Activated CD4-positive, CD25-positive, alpha-beta regulatory T cell treated with anti-CD3 and anti-CD28 coated beads, Interleukin-2, amount 50 U/mL, for 72 hours (primary cell): ENCODE measurements around the gene CWH43.
"Not testable (repeated sequence)": the region's sequence is repeated elsewhere in the genome, so short reads cannot be mapped to it uniquely, and the experiment has no call there.

Experiments used
- DNase-seq: peaks from one replicate; pipeline ENCODE4 v3.0.0; 2021

The CWH43 gene

DNA sequence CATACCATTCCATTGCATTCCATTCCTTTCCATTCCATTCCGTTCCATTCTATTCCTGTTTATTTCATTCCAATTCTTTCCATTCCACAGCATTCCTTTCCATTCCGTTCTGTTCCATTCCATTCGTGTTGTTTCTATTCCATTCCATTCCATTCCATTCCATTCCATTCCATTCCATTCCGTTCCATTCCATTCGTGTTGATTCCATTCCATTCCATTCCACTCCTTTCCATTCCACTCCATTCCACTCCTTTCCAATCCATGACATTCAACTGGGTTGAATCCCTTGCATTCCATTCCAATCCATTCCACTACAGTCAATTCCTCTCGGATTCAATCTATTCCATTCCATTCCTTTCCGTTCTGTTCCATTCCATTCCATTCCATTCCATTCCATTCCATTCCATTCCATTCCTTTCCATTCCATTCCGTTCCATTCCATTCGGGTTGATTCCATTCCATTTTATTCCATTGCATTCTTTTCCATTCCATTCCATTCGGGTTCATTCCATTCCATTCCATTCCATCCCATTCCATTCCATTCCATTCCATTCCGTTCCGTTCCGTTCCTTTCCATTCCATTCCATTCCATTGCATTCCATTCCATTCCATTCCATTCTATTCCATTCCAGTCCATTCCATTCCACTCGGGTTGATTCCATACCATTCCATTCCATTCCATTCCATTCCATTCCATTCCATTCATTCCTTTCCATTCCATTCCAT lies 112.1 kb downstream of the CWH43 start:
- DNase-seq, result not testable (repeated sequence)

DNA sequence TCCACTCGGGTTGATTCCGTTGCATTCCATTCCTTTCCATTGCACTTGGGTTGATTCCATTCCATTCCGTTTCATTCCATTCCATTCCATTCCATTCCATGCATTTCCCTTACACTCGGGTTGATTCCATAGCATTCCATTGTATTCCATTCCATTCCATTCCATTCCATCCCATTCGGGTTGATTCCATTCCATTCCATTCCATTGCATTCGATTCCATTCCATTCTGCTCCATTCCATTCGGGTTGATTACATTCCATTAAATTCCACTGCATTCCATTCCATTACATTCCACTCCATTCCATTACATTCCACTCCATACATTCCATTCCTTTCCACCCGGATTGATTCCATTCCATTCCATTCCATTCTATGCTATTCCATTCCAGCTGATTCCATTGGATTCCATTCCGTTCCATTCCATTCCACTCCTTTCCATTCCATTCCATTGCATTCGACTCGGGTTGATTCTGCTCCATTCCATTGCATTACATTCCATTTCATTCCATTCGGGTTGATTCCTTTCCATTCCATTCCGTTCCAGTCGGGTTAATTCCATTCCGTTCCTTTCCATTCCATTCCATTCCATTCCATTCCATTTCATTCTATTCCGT lies 113.9 kb downstream of the CWH43 start:
- not testable (repeated sequence) for DNase-seq

DNA sequence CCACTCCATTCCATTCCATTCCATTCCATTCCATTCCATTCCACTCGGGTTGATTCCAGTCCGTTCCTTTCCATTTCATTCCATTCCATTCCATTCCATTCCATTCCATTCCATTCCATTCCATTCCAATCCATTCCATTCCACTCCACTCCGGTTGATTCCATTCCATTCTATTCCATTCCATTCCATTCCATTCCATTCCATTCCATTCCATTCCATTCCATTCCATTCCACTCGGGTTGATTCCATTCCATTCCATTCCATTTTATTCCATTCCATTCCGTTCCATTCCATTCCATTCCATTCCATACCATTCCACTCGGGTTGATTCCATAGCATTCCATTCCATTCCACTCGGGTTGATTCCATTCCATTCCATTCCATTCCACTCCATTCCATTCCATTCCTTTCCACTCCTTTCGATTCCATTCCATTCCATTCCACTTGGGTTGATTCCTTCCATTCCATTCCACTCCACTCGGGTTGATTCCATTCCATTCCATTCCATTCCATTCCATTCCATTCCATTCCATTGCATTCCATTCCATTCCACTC lies 116.3 kb downstream of the CWH43 start:
- DNase-seq, result not testable (repeated sequence)

- not testable (repeated sequence) for DNase-seq
Measured at GRCh38 chr4:49103436-49104136, 117.5 kb downstream of the CWH43 start.

DNA sequence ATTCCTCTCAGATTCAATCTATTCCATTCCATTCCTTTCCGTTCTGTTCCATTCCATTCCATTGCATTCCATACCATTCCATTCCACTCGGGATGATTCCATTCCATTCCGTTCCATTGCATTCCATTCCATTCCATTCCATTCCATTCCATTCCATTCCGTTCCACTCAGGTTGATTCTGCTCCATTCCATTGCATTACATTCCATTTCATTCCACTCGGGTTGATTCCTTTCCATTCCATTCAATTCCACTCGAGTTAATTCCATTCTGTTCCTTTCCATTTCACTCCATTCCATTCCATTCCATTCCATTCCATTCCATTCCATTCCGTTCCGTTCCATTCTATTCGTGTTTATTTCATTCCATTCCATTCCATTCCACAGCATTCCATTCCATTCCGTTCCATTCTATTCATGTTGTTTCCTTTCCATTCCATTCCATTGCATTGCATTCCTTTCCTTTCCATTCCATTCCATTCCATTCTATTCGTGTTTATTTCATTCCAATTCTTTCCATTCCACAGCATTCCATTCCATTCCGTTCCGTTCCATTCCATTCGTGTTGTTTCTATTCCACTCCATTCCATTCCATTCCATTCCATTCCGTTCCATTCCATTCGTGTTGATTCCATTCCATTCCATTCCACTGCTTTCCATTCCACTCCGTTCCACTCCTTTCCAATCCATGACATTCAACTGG lies 118.3 kb downstream of the CWH43 start:
- DNase-seq, result not testable (repeated sequence)

DNA sequence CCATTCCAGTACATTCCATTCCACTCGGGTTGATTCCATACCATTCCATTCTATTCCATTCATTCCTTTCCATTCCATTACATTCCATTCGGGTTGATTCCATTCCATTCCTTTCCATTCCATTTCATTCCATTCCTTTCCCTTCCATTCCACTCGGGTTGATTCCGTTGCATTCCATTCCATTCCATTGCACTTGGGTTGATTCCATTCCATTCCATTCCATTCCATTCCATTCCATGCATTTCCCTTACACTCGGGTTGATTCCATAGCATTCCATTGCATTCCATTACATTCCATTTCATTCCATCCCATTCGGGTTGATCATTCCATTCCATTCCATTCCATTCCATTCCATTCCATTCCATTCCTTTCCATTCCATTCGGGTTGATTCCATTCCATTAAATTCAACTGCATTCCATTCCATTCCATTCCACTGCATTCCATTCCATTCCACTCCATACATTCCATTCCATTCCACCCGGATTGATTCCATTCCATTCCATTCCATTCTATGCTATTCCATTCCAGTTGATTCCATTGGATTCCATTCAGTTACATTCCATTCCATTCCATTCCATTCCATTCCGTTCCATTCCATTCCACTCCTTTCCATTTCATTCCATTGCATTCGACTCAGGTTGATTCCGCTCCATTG lies 119.3 kb downstream of the CWH43 start:
- not testable (repeated sequence) for DNase-seq

- DNase-seq, result not testable (repeated sequence)
Measured at GRCh38 chr4:49107262-49107661, 121.2 kb downstream of the CWH43 start.

DNA sequence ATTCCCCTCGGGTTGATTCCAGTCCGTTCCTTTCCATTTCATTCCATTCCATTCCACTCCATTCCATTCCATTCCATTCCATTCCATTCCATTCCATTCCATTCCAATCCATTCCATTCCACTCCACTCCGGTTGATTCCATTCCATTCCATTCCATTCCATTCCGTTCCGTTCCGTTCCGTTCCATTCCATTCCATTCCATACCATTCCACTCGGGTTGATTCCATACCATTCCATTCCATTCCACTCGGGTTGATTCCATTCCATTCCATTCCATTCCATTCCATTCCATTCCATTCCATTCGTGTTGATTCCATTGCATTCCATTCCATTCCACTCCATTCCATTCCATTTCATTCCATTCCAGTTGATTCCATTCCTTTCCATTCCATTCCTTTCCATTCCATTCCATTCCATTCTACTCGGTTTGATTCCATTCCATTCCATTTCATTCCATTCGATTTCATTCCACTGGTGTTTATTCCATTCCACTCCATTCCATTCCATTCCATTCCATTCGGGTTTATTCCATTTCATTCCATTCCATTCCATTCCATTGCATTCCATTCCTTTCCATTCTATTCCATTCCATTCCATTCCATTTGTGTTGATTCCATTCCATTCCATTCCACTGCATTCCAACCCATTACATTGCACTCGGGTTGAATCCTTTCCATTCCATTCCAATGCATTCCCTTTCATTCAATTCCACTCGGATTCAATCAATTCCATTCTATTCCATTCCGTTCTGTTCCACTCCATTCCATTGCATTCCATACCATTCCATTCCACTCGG lies 122.3 kb downstream of the CWH43 start:
- not testable (repeated sequence) for DNase-seq

GRCh38 chr4:49109567-49110166 lies 123.6 kb downstream of the CWH43 start:
- DNase-seq, result not testable (repeated sequence)

DNA sequence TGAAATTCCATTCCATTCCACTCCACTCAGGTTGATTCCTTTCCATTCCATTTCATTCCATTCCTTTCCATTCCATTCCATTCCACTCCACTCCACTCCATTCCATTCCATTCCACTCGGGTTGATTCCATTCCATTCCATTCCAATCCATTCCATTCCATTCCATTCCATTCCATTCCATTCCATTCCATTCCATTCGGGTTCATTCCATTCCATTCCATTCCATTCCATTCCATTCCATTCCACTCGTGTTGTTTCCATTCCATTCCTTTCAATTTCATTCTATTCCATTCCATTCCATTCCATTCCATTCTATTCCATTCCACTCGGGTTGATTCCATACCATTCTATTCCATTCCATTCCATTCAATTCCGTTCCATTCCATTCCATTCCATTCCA lies 124.5 kb downstream of the CWH43 start:
- DNase-seq, result not testable (repeated sequence)
